ENCODE measurements around the gene MS4A10.
A peak's percentile ranks its signal among the peaks of the same experiment; 100 is the strongest.
"Not testable (repeated sequence)": the region's sequence is repeated elsewhere in the genome, so short reads cannot be mapped to it uniquely, and the experiment has no call there.

MS4A10 gene

DNA sequence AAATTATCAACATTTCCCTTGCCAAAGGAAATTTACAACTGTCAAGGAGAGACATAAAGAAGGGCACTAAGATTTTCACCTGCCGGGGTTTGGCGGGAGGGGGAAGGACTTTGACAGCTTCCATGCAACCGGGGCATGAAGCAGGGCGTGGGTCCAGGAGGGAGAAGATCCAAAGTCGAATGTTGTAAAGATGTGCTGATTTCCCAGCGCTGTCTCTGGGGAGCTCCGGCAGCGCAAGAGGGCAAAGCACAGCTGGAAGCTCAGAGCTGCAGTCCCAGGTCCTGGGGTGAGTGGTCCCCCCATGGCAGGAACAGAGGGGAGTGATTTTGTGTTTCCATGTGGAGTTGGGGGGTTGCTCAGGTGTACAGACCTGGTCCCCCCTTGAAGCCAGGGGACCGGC is at the start of gene MS4A10:
MS4A10 (plus strand) TSS at position 198 of the 400 bp plus-strand sequence. CDS start 5,003 bp downstream, outside the sequence.
- DNase-seq, result no peak

DNA sequence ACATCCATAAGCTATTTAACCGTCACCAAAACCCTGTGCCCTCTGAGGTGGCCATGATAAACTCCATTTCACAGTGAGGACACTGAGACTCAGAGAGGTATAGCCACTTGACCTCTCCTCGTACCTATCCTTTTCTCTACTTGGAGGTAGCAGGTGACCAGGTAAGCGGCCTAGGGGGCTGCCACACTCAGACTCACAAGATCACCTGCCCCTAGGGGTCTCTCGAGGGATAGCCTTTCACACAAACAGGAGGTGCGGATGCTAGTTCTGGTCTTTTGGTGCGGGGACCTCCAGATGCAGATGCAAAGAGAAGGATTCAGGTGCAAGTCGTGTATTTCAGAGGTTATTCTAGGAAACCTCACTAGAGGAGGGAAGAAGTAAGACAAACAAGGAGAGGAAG is 46.0 kb upstream of the MS4A10 start:
- no peak for DNase-seq

DNA sequence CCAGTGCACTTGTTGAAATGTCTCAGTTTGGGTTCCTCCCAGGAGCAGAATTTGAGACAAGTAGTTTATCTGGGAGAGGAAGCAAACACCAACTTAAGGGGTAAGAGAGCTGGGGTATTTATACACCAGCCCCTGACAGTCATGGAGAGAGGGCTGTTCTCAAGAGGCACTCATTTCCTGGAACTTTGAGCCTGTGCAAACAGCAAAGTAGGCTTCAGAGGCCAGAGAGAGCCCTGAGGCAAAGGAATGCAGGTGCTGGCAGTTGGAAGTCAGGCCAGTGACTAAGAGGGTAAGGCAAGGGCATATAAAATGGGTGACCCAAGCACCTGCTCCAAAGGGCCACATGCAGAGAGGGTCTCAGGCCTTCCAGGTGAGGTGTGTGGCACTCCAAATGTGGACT is 44.6 kb upstream of the MS4A10 start:
- DNase-seq, result no peak

DNA sequence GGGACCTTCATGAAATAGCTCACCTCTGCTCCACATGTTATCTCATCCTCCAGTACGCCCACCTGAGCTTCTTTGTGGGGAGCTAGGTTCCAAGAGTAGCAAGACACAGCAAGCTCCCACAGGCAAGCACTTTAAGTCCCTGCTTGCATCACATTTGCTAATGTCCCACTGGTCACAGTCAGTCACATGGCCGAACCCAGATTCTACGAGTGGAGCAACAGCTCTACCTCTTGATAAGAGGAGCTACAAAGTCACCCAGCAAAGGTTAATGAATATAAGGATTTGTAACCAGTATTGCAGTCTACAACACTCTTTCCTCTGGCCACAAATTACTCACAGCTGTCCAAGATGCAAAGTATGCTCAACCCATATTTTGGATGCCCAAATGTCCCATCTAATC is 43.7 kb upstream of the MS4A10 start:
- DNase-seq, result no peak

DNA sequence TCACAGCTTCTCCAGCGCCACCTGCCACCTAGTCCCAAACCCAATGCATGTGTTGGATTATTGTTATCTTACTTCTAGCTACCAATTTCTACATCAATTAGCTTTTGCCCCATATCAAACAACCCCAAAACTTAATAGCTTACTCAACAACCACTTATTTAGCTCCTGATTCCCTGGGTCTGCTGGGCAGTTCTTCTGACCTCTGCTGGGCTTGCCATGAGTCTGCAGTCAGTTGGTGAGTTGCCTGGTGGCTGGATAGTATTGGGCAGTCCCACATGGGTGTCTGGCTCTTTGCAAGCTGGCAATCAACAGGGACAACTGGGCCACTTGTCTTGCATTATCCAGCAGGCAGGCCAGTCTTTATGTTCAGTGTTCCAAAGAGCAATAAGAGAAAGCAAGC is 42.1 kb upstream of the MS4A10 start:
- DNase-seq, result no peak

DNA sequence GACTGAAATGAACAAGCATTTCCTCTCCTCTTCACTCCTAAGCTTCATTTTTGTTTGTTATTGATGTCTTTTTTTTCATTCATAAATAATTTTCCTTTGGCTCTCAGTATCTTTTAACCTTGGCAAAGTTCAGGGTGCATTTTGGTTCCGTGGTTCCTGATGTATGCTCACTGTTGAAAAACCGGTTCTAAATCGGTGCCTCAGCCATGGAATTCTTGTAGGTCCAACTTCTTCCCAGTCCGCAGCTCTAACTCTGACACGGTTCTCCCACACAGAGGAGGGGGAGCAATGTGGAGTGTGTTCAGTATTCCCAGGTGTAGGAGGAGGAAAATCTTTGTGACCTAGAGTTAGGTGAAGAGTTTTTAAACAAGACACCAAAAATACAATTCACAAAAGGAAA is 41.0 kb upstream of the MS4A10 start:
- no peak for DNase-seq

- DNase-seq, result no peak
Measured at GRCh38 chr11:60747359-60747873, 37.7 kb upstream of the MS4A10 start.

GRCh38 chr11:60748225-60748624 is 36.9 kb upstream of the MS4A10 start:
- DNase-seq, result no peak

DNA sequence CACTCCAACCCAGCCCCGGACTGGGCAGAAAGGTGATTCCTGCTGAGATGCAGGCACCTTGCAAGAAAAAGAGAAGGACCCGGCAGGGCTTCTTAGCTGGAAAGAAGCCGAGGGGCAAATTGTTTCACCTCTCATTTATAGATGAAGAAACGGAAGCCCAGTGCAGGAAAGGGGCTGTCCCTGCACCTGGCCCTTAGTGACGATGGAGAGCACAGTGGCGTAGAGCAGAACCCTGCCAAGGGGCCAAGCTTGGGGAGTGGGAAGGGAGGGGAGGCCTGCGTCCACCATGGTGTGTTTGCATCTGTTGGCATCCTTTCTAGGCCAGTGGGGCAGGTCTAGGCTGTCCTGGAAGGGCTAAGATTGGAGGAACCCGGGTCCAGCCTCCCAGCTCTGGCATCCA is 36.3 kb upstream of the MS4A10 start:
- DNase-seq, result no peak

DNA sequence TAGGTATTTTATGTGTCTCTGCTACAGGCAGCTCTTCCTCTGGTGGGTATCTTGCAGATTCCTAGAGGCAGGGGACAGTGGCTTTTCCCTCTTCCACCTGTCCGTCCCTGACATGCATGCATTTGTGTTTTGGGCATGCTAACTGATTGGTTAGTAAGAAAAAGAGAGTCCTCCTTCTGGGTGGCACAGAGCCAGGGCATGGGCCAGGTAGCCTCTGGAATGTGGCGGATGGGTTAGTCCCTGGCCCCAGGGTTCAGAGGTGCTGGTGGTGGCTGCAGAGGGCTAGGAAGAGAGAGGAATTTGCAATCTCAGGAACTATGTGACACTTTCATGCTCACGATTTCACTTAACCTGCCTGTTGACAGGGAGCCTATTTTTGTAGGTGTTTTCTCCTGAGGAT is 34.2 kb upstream of the MS4A10 start:
- no peak for DNase-seq

DNA sequence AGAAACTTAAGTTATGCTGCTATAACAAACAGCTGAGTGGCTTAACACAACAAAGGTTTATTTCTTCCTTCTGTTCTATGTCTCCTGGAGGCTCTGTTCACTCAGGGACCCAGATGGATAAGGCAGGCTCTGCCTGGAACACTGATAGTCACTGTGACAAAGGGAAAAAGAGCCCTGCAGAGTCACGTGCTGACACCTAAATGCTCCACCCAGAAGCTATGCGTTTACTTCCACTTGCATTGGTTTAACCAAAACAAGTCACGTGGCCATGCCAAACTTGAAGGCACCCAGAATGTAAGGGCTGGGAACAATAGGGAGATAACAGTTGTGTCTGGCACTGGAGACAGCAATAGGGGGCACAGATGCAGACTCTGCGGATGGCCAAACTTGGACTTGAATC is 31.8 kb upstream of the MS4A10 start:
- peak; percentile 11 for DNase-seq

DNA sequence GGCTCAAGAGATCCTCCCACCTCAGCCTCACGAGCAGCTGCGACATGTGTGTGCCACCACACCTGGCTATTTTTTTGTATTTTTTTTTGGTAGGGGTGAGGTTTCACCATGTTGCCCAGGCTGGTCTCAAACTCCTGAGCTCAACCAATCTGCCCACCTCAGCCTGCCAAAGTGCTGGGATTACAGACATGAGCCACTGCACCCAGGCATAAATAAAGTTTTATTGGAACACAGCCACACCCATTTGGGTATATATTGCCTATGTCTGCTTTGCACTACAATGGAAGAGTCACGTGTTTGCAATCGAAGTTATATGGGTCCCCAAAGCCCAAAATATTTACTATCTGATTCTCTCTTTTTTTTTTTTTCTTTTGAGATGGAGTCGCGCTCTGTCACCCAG is 30.2 kb upstream of the MS4A10 start:
- no peak for DNase-seq

DNA sequence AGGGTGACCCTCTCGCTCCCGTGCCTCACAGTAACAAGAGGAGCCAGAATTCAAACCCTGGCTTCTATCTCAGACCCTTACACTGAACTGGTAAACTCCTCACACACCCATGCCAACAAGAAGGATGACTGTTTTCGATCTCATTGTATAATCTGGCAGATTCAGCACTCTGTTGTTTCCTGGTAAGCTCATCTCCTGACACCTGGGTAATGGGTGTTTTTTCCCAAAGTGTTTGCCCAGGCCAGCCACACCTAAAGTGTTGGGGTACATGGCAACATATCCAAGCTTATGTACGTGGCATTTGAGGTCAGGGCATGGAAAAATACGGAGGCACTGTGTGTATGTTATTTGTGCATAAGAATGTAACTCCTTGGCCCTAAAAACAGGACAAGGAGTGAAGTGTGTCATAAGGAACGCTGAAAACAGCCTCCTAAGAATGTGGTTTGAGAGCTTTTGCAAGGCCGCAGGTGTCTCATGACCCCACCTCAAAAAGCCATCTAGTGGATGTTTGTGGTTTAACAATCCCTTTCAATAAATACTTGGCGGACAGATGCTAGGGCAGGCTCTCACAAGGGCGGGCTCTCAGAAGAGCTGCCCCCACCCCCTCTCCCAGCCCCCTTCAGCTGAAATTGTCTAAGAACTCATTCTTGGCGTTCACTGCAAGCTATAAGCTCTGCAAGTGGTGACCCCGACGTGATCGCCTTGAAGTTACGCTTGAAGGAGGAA is 28.7 kb upstream of the MS4A10 start, which contains the start of gene MS4A15:
MS4A15 (plus strand) TSS at position 561 of the 726 bp plus-strand sequence. CDS start 6,867 bp downstream, outside the sequence.
- peak; percentile 46 for DNase-seq

GRCh38 chr11:60757231-60757800 is 27.8 kb upstream of the MS4A10 start:
- DNase-seq, result no peak

GRCh38 chr11:60758671-60759070 is 26.5 kb upstream of the MS4A10 start:
- DNase-seq, result not testable (repeated sequence)

GRCh38 chr11:60759438-60760225 is 25.5 kb upstream of the MS4A10 start:
- not testable (repeated sequence) for DNase-seq

DNA sequence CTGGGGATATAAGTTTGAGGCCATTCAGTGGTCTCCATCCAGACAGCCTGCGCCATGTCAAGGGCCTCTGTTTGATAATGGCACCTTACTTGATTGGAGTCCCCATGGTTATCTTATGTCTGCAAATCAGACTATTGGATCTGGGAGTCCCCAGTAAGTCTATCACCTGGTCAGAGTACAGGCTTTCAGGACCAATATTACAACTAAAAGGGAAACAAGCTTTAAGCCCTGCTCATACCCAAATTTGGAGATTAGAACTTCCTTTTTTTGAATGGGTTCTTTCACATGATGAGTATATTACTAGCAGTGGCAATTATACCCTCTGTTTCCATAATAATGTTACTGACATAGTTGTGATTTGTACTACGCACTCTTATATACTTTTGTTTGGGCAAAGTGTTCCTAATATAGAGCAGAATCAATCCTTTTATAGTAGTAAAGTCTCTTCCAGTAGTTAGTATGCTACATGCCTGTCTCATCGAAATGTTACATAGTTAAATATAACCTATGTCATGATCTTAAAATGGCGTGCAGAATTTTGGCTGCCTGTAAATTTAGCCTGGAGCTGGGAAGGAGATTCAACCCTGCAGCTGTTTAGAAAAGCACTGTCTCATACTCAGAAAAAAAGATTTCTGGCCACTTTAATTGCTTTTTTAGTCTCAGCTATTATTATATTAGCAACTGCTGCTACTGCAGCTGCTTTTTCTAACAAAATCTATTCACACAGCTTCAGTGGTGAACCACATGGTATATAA is 23.5 kb upstream of the MS4A10 start:
- no peak for DNase-seq

GRCh38 chr11:60762851-60763691 is 22.1 kb upstream of the MS4A10 start:
- DNase-seq, result peak; percentile 26

DNA sequence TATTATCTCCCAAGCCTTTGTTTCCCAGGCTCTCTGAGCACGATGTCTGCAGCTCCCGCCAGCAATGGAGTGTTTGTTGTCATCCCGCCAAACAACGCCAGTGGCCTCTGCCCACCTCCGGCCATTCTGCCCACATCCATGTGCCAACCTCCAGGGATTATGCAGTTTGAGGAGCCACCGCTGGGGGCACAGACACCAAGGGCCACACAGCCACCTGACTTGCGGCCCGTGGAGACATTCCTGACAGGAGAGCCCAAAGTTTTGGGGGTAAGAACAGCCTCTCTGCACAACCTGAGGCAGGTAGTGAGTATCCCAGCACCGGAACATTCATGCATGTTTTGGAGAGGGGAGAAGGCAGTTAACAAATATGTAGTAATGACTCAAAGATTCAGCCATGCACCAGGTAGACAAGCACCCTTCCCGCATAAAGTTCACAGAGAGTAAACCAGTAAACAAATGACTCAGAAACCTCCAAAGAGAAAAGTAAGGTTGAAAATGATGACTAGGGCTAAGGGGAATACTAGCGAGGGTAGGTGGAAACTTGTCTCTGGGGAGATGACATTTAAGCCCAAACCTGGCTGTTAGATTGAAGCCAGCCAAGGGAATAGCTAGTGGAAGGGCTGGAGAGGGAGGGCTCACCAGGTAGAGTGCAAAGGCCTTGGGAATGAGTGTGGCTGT is 21.3 kb upstream of the MS4A10 start:
- DNase-seq, result no peak

- no peak for DNase-seq
Measured at GRCh38 chr11:60764879-60765278, 20.3 kb upstream of the MS4A10 start.

GRCh38 chr11:60765355-60765754 is 19.8 kb upstream of the MS4A10 start:
- no peak for DNase-seq
